Esophagus muscularis mucosa (tissue), 4 donors: ENCODE results near the gene MAGI3. TPM values are rescaled to one million over a fixed set of nuclear protein-coding genes. Genes with fewer than 3 reads are reported as not detected.

ENCODE experiments used
- DNase-seq: peaks from one replicate; pipeline ENCODE4 v3.0.0-alpha.2; 2017; ENCODE audit errors: extremely low spot score
- H3K27ac ChIP-seq, 4 donors: fragments of 200-600 bp; sonication (generic); replicated peaks in 1 of 4; 1 replicate in 3 of 4; 2 replicates in 1 of 4; pipeline ENCODE4 v1.5.1; 2016 to 2019; ENCODE audit warnings: mild to moderate bottlenecking in 1 of 4
- H3K27me3 ChIP-seq, 4 donors: fragments of 200-600 bp; sonication (generic); one replicate each; pipeline versions ENCODE4 v1.5.1 to v1.6.0; 2016 to 2019
- H3K36me3 ChIP-seq, 4 donors: fragments of 200-600 bp; sonication (generic); one replicate each; pipeline ENCODE4 v1.5.1; 2016 to 2019
- H3K4me1 ChIP-seq, 4 donors: fragments of 200-600 bp; sonication (generic); one replicate each; pipeline ENCODE4 v1.5.1; 2016 to 2019
- H3K4me3 ChIP-seq, 4 donors: fragments of 200-600 bp; sonication (generic); 1 replicate in 2 of 4; 2 replicates in 2 of 4; pipeline ENCODE4 v1.5.1; 2016 to 2019; ENCODE audit warnings: mild to moderate bottlenecking in 4 of 4, moderate library complexity in 1 of 4
- H3K9me3 ChIP-seq, 4 donors: fragments of 200-600 bp; sonication (generic); 1 replicate in 3 of 4; 2 replicates in 1 of 4; pipeline ENCODE4 v1.5.1; 2016 to 2019
- EP300 ChIP-seq: sonication (generic); formaldehyde crosslinking; IDR thresholded peaks from one replicate; pipeline ENCODE4 v1.6.1; 2017; ENCODE audit warnings: antibody characterized with exemption
- POLR2A ChIP-seq: fragments of 450-650 bp; IDR thresholded peaks from one replicate; pipeline ENCODE4 v1.6.1; 2017; ENCODE audit warnings: antibody characterized with exemption, moderate library complexity, mild to moderate bottlenecking, low read depth
- POLR2AphosphoS5 ChIP-seq, 2 donors: sonication (generic); formaldehyde crosslinking; IDR thresholded peaks; one replicate each; pipeline ENCODE4 v1.6.1; 2017; ENCODE audit warnings: antibody characterized with exemption in 2 of 2
- WGBS: methylation state at CpG from one replicate; pipeline ENCODE4 v1.1.5; 2018; 5-methylcytosine and 5-hydroxymethylcytosine counted together
- intact Hi-C: fragments of 100-400 bp; cut with DNase I; formaldehyde crosslinking; loops from one replicate; pipeline ENCODE4 v1.15.1; 2023
- total RNA-seq, 4 donors: library from RNA; depleted of rRNA; stranded (reverse); fragments of >200 nt; gene quantifications; one replicate each; pipeline versions ENCODE4 v1.1.0 to v1.2.1, GENCODE V29; 2016
- TF ChIP-seq, protein P1 (sequence below), 3 experiments: fragments of 200-600 bp in 2 of 3; fragments of 450-650 bp in 1 of 3; sonication (generic) in 2 of 3; IDR thresholded peaks; one replicate each; pipeline ENCODE4 v1.5.1; 2017 to 2019; ENCODE audit warnings: antibody characterized with exemption in 3 of 3, mild to moderate bottlenecking in 2 of 3, moderate library complexity in 1 of 3

The MAGI3 gene
- total RNA-seq, 4 donors from 2014 or later = 14.6 to 21.7 (median 16.4) TPM

GRCh38 chr1:113543110-113543509 is 152.8 kb downstream of the MAGI3 start:
- Histone ChIP-seq H3K36me3 (no peaks in the 10 kb centered on the region), H3K4me1 (peaks cover 0 to 39% (median 14%) of the 10 kb centered on the region in 4 donors), H3K4me3 (no peak overlapping the region), H3K27me3 (no peaks in the 10 kb centered on the region), H3K27ac (no peak overlapping the region), H3K9me3 (no peaks in the 10 kb centered on the region)
- TF ChIP-seq, protein P1, sequence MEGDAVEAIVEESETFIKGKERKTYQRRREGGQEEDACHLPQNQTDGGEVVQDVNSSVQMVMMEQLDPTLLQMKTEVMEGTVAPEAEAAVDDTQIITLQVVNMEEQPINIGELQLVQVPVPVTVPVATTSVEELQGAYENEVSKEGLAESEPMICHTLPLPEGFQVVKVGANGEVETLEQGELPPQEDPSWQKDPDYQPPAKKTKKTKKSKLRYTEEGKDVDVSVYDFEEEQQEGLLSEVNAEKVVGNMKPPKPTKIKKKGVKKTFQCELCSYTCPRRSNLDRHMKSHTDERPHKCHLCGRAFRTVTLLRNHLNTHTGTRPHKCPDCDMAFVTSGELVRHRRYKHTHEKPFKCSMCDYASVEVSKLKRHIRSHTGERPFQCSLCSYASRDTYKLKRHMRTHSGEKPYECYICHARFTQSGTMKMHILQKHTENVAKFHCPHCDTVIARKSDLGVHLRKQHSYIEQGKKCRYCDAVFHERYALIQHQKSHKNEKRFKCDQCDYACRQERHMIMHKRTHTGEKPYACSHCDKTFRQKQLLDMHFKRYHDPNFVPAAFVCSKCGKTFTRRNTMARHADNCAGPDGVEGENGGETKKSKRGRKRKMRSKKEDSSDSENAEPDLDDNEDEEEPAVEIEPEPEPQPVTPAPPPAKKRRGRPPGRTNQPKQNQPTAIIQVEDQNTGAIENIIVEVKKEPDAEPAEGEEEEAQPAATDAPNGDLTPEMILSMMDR (IDR thresholded peaks at IDR 0.05) = no peak
- TF ChIP-seq POLR2A (no peak), POLR2AphosphoS5 (IDR thresholded peaks at IDR 0.05) (no peak), EP300 (no peak)
- intact Hi-C loops = no loop called here
- no peak for DNase-seq
- 100% methylated on average over 1 of the region's 1 CpG for WGBS

DNA sequence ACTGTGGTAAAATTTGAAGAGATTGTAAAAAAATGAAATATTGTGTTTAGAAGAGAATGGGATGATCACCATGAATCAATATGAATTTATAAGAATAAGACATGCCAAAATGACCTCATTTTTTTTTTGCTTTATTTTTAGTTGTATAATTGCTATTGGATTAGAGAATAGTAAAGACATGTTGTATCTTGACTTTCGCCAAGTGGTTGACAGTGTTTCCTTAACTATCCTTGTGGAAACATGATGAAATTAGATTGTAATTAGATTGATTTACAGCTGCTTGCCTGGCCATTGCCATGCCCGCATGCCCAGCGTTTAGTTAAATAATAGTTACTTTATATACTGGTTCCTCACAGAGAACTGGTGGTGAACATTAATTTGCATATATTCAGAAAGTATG is 154.9 kb downstream of the MAGI3 start:
- intact Hi-C loops = no loop called here
- Histone ChIP-seq H3K4me3 (no peak overlapping the region), H3K27ac (no peak overlapping the region), H3K27me3 (no peaks in the 10 kb centered on the region), H3K36me3 (no peaks in the 10 kb centered on the region), H3K4me1 (peaks cover 0 to 36% (median 14%) of the 10 kb centered on the region in 4 donors), H3K9me3 (no peaks in the 10 kb centered on the region)
- DNase-seq = no peak
- no peak for TF ChIP-seq EP300
- TF ChIP-seq, protein P1 (IDR thresholded peaks at IDR 0.05) = no peak
- TF ChIP-seq POLR2AphosphoS5 (IDR thresholded peaks at IDR 0.05) = no peak
- TF ChIP-seq POLR2A = no peak
- 89% methylated on average over 3 of the region's 3 CpGs for WGBS

GRCh38 chr1:113545626-113546025 is 155.3 kb downstream of the MAGI3 start:
- DNase-seq = no peak
- Histone ChIP-seq H3K4me3 (no peak overlapping the region), H3K4me1 (peaks cover 0 to 36% (median 14%) of the 10 kb centered on the region in 4 donors), H3K27ac (no peak overlapping the region), H3K9me3 (no peaks in the 10 kb centered on the region), H3K36me3 (no peaks in the 10 kb centered on the region), H3K27me3 (no peaks in the 10 kb centered on the region)
- WGBS = 53% methylated on average over 2 of the region's 2 CpGs
- intact Hi-C loops = no loop called here
- no peak for TF ChIP-seq EP300
- TF ChIP-seq, protein P1 (IDR thresholded peaks at IDR 0.05) = no peak

GRCh38 chr1:113551728-113552127 is 161.4 kb downstream of the MAGI3 start:
- WGBS = 88% methylated on average over 1 of the region's 1 CpG

More at GRCh38 chr1:113551728-113552127, 161.4 kb downstream of the MAGI3 start:
- intact Hi-C loops = no loop called here
- Histone ChIP-seq H3K27me3 (no peaks in the 10 kb centered on the region), H3K4me3 (no peak overlapping the region), H3K9me3 (no peaks in the 10 kb centered on the region), H3K27ac (no peak overlapping the region), H3K4me1 (no peaks in the 10 kb centered on the region), H3K36me3 (no peaks in the 10 kb centered on the region)
- TF ChIP-seq EP300 (no peak), POLR2A (no peak), POLR2AphosphoS5 (IDR thresholded peaks at IDR 0.05) (no peak)
- TF ChIP-seq, protein P1 (IDR thresholded peaks at IDR 0.05) = no peak
- no peak for DNase-seq
